Coronary artery (tissue), 2 donors: Measurements from ENCODE around the gene SLC19A1.
A peak's percentile ranks its signal among the peaks of the same experiment; 100 is the strongest.

ENCODE experiments used
- DNase-seq: peaks from one replicate; pipeline ENCODE4 v3.0.0-alpha.2; 2017; ENCODE audit warnings: low spot score
- H3K27ac ChIP-seq, 2 donors: fragments of 200-600 bp; sonication (generic); one replicate each; pipeline ENCODE4 v1.5.1; 2016 to 2019
- H3K4me3 ChIP-seq: fragments of 200-600 bp; sonication (generic); 2 replicates; pipeline ENCODE4 v1.5.1; 2016; ENCODE audit warnings: mild to moderate bottlenecking, moderate library complexity
- CTCF ChIP-seq: fragments of 200-600 bp; sonication (generic); IDR thresholded peaks from one replicate; pipeline ENCODE4 v1.5.1; 2019; ENCODE audit warnings: antibody characterized with exemption

Gene SLC19A1

GRCh38 chr21:45465105-45465504 lies 77.1 kb downstream of the SLC19A1 start:
- no peak for TF ChIP-seq CTCF
- Histone ChIP-seq H3K4me3 (no peak overlapping the region), H3K27ac (peak overlapping the region in 1 of 2 donors; percentile 82)
- DNase-seq = no peak

GRCh38 chr21:45464309-45464708 lies 77.9 kb downstream of the SLC19A1 start:
- TF ChIP-seq CTCF = no peak
- no peak for DNase-seq
- H3K27ac ChIP-seq = no peak overlapping the region
- H3K4me3 ChIP-seq = no peak overlapping the region

GRCh38 chr21:45463871-45464270 lies 78.4 kb downstream of the SLC19A1 start:
- TF ChIP-seq CTCF = no peak
- Histone ChIP-seq H3K4me3 (no peak overlapping the region), H3K27ac (no peak overlapping the region)
- DNase-seq = no peak

- Histone ChIP-seq H3K4me3 (no peak overlapping the region), H3K27ac (no peak overlapping the region)
- DNase-seq = no peak
- no peak for TF ChIP-seq CTCF
Measured at GRCh38 chr21:45461806-45462341, 80.4 kb downstream of the SLC19A1 start.

- Histone ChIP-seq H3K4me3 (no peak overlapping the region), H3K27ac (peak overlapping the region in 1 of 2 donors; percentile 75)
- no peak for TF ChIP-seq CTCF
- no peak for DNase-seq
Measured at GRCh38 chr21:45461369-45461750, 80.9 kb downstream of the SLC19A1 start.

GRCh38 chr21:45460611-45461368 lies 81.5 kb downstream of the SLC19A1 start:
- Histone ChIP-seq H3K4me3 (peak overlapping the region; percentile 38), H3K27ac (peak overlapping the region; percentile 51 to 75)
- no peak for TF ChIP-seq CTCF
- no peak for DNase-seq

GRCh38 chr21:45460011-45460565 lies 82.2 kb downstream of the SLC19A1 start:
- TF ChIP-seq CTCF = no peak
- no peak for DNase-seq

More at GRCh38 chr21:45460011-45460565, 82.2 kb downstream of the SLC19A1 start:
- Histone ChIP-seq H3K4me3 (peak overlapping the region; percentile 38), H3K27ac (peak overlapping the region; percentile 51 to 75)
